ENCODE measurements around the gene MYBPC2.

The MYBPC2 gene

DNA sequence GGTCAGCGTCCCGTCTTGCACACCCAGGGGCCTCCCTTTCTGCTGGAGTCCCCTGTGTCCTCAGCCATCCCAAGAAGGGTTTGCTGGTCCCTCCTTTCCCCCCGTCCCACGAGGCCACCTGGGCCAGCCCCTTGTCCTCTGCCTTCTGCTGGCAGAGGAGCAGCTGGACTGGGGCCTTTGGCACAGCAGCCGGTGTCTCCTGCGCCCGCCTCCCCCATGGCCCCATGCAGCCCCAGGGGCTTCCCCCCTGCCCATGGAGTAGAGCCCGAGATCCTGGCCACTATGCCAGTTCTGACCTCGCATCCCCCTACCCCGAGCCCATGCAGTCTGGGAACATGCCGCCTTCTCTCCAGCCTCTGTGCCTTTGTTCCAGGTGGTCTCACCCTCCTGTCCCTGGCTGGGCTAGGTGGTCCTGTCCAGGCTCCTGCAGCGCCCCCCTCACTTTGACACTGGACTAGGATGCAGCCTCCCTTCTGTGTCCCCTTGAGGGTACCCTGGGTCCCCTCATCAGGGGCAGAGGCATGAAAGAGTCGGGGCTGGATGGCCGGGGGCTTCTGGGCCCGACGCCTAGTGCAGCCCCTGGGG lies 49.7 kb downstream of the MYBPC2 start:
- ChIA-PET POLR2A (ENCODE audit: low non-redundant PET) (no interaction called here), CTCF (no interaction called here)
- TF ChIP-seq, protein P1, sequence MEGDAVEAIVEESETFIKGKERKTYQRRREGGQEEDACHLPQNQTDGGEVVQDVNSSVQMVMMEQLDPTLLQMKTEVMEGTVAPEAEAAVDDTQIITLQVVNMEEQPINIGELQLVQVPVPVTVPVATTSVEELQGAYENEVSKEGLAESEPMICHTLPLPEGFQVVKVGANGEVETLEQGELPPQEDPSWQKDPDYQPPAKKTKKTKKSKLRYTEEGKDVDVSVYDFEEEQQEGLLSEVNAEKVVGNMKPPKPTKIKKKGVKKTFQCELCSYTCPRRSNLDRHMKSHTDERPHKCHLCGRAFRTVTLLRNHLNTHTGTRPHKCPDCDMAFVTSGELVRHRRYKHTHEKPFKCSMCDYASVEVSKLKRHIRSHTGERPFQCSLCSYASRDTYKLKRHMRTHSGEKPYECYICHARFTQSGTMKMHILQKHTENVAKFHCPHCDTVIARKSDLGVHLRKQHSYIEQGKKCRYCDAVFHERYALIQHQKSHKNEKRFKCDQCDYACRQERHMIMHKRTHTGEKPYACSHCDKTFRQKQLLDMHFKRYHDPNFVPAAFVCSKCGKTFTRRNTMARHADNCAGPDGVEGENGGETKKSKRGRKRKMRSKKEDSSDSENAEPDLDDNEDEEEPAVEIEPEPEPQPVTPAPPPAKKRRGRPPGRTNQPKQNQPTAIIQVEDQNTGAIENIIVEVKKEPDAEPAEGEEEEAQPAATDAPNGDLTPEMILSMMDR (conservative IDR thresholded peaks at IDR 0.05; ENCODE audit: low read depth), result no peak
- no peak overlapping the region for H3K27ac ChIP-seq
- DNase-seq (ENCODE audit: low spot score), result no peak

DNA sequence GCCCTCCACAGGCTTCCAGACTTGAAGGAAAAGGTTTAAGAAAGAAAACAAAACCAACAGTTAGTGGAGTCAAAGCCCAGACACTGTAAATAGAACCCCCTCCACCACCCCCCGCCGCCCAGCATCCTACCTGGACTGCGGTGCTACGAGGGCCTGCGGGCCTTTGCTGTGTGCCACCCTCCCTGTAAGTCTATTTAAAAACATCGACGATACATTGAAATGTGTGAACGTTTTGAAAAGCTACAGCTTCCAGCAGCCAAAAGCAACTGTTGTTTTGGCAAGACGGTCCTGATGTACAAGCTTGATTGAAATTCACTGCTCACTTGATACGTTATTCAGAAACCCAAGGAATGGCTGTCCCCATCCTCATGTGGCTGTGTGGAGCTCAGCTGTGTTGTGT lies 50.2 kb downstream of the MYBPC2 start:
- DNase-seq (ENCODE audit: low spot score), result no peak
- H3K27ac ChIP-seq, result no peak overlapping the region
- TF ChIP-seq, protein P1 (conservative IDR thresholded peaks at IDR 0.05; ENCODE audit: low read depth), result no peak
- ChIA-PET POLR2A (ENCODE audit: low non-redundant PET) (no interaction called here), CTCF (no interaction called here)

DNA sequence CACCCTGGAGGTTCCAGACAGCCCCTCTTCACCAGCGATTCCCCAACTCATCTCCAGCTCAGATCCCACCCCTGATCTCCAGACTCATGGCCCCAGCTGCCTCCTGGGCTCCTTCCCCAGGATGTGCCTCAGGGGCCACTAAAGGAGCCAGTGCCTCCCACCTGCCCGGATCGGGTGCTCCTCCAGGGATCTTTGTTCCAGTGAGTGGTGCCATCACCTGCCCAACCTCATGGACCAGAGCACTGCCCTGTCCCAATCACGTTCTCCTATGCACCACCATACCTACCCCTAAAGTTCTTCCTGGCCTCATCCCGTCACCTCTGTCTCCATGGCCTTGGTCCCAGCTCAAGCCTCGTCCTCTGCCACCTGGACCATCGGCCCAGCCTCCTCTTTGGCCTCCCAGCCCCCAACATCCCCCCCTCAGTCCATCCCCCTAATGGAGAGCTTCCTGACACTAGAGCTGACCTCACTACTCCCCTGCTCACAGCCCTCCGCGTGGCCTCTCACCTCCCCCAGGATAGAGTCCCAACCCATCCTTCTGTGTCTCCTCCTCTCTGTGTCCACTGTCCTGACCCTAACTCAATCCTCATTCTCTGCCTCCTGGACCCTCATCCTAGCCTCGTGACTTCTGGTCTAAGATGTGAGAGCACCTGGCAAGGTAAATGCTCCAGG lies 52.7 kb downstream of the MYBPC2 start:
- ChIA-PET POLR2A (ENCODE audit: low non-redundant PET) (no interaction called here), CTCF (no interaction called here)
- H3K27ac ChIP-seq, result no peak overlapping the region
- DNase-seq (ENCODE audit: low spot score), result no peak
- TF ChIP-seq, protein P1 (conservative IDR thresholded peaks at IDR 0.05; ENCODE audit: low read depth), result no peak

DNA sequence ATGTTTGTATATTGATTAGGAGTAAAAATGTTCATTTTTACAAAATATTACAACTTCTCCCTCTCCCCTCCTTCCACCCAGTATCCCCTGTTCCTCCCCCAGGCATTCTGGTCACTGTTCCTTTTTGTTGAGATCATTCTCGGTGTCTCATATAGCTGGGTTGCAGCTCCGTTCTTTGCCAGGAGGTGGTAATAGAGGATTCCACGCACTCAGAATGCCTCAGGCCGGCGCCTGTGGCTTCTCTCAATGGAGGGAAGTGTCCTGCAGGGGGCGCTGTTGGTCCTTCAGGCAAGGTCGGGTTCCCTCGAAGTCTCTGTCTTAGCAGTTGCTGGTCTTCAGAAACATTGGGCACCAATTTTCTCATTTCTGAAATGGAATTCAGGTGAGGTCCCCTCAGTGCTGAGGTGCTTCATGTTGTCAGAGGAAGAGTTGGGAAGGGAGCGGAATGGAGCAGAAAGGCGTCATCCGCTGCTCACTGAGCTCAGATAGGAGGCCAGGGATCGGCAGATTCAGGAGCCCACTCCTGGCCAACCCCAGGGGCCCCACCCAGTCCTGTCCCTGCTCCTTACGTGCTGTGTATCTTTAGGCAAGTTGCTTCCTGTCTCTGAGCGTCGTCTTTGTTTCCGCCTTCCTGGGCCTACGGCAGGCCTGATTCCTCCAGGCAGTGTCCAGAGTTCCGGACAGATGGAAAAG lies 54.3 kb downstream of the MYBPC2 start:
- ChIA-PET CTCF (interaction anchor here (0.6 kb wide), 1 partner anchor 30 kb away, joined by 3 read pairs; no protein-coding TSS in a partner anchor), POLR2A (ENCODE audit: low non-redundant PET) (no interaction called here)
- TF ChIP-seq, protein P1 (conservative IDR thresholded peaks at IDR 0.05; ENCODE audit: low read depth), result peak; percentile 37; the same call in 1 of the 2 replicates
- DNase-seq (ENCODE audit: low spot score), result no peak
- H3K27ac ChIP-seq, result no peak overlapping the region

DNA sequence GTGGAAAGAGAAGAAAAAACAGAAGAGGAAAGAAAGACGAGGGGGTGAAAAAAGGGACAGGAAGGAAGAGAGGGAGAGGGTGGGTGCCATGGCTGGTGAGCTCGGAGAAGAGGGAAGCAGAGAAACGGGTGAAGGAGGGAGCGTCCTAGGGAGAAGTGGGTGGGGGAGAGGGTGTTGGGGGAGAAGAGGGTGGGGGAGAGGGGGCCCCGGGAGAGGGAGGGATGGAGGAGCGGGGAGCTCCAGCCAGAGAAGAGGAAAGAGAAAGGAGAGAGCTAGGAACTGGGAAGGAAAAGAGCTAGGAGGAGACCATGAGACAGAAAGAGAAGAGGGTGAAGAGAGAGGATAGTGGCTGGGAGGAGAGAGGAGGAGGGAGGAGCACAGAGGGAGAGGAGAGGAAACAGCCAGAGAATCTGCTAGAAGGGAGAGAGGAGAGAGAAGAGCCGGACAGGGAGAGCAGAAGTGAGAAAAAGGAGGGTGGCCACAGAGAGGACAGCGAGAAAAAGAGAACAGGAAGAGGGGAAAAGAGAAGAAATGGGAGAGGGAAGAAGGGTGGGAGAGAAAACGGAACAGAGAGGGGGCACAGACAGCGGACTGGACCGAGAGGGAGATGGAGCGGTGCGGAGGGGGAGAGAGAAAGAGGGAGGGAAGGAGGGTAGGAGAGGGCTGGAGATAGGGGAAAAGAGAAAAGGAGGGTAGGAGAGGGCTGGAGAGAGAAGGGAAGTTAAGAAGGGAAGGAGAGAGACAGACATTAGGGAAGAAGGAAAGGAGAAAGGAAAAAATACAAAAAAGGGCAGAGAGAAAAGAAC lies 55.9 kb downstream of the MYBPC2 start:
- H3K27ac ChIP-seq, result no peak overlapping the region
- ChIA-PET POLR2A (ENCODE audit: low non-redundant PET) (no interaction called here), CTCF (no interaction called here)
- no peak for DNase-seq (ENCODE audit: low spot score)
- TF ChIP-seq, protein P1 (conservative IDR thresholded peaks at IDR 0.05; ENCODE audit: low read depth), result no peak

DNA sequence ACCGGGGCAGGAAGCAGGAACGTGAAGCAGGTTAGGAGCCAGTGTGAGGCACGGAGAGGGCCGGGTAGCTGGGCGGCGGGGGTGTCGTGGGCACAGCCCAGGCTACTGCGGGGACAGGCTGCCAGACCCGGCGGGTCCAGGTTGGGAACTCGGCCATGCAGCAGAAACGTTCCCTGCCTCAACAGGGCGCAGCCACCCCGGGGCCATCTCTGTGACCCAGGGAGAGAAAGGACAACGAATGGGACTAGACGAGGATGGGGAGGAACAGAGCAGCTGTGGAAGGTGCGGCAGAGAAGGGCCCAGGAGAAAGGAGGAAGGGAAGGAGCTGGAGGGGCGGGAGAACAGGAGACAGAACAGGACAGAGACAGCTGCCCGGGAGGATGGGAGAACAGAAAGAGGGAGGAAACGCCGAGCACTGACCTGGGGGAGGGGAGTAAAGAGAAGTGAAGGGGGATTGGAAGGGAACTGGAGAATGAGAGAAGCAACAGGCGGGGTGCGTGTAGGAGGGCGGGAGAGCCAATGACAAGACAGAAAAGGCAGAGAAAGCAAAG lies 56.8 kb downstream of the MYBPC2 start:
- ChIA-PET POLR2A (ENCODE audit: low non-redundant PET) (no interaction called here), CTCF (no interaction called here)
- H3K27ac ChIP-seq, result no peak overlapping the region
- no peak for DNase-seq (ENCODE audit: low spot score)
- TF ChIP-seq, protein P1 (conservative IDR thresholded peaks at IDR 0.05; ENCODE audit: low read depth), result no peak
